ENCODE results near the gene CTNNA3.

CTNNA3 gene

GRCh38 chr10:66842371-66842770 lies 853.6 kb downstream of the CTNNA3 start:
- DNase-seq, result no peak

- no peak for DNase-seq
Observed at GRCh38 chr10:66838656-66839055, 857.3 kb downstream of the CTNNA3 start.

- DNase-seq, result no peak
Observed at GRCh38 chr10:66837990-66838389, 858.0 kb downstream of the CTNNA3 start.

- no peak for DNase-seq
Observed at GRCh38 chr10:66837335-66837734, 858.7 kb downstream of the CTNNA3 start.

GRCh38 chr10:66836771-66837170 lies 859.2 kb downstream of the CTNNA3 start:
- no peak for DNase-seq

GRCh38 chr10:66836057-66836456 lies 859.9 kb downstream of the CTNNA3 start:
- DNase-seq, result no peak

GRCh38 chr10:66835400-66835799 lies 860.6 kb downstream of the CTNNA3 start:
- DNase-seq, result no peak

- no peak for DNase-seq
Observed at GRCh38 chr10:66834802-66835201, 861.2 kb downstream of the CTNNA3 start.

GRCh38 chr10:66833861-66834260 lies 862.1 kb downstream of the CTNNA3 start:
- no peak for DNase-seq

- no peak for DNase-seq
Observed at GRCh38 chr10:66832781-66833422, 863.1 kb downstream of the CTNNA3 start.

GRCh38 chr10:66828957-66829356 lies 867.0 kb downstream of the CTNNA3 start:
- DNase-seq, result no peak

- no peak for DNase-seq
Observed at GRCh38 chr10:66827353-66827752, 868.6 kb downstream of the CTNNA3 start.

- DNase-seq, result no peak
Observed at GRCh38 chr10:66823301-66823700, 872.7 kb downstream of the CTNNA3 start.

- DNase-seq, result no peak
Observed at GRCh38 chr10:66822801-66823200, 873.2 kb downstream of the CTNNA3 start.

- no peak for DNase-seq
Observed at GRCh38 chr10:66819691-66820090, 876.3 kb downstream of the CTNNA3 start.

GRCh38 chr10:66813122-66813521 lies 882.9 kb downstream of the CTNNA3 start:
- DNase-seq, result no peak

GRCh38 chr10:66811211-66811610 lies 884.8 kb downstream of the CTNNA3 start:
- no peak for DNase-seq

- DNase-seq, result no peak
Observed at GRCh38 chr10:66809402-66809801, 886.6 kb downstream of the CTNNA3 start.

GRCh38 chr10:66805612-66806011 lies 890.4 kb downstream of the CTNNA3 start:
- no peak for DNase-seq

- no peak for DNase-seq
Observed at GRCh38 chr10:66804962-66805361, 891.0 kb downstream of the CTNNA3 start.

- DNase-seq, result no peak
Observed at GRCh38 chr10:66803174-66803573, 892.8 kb downstream of the CTNNA3 start.

GRCh38 chr10:66799474-66799873 lies 896.5 kb downstream of the CTNNA3 start:
- no peak for DNase-seq

GRCh38 chr10:66795866-66796265 lies 900.1 kb downstream of the CTNNA3 start:
- DNase-seq, result no peak

- DNase-seq, result no peak
Observed at GRCh38 chr10:66792441-66792840, 903.6 kb downstream of the CTNNA3 start.

GRCh38 chr10:66788178-66788987 lies 907.6 kb downstream of the CTNNA3 start:
- no peak for DNase-seq
